HepG2 (cell line): Measurements from ENCODE around the gene TXNDC11. TPM values are rescaled to one million over a fixed set of nuclear protein-coding genes. Genes with fewer than 3 reads are reported as not detected.

Experiments
- ATAD3A ChIP-seq: sonication (generic); formaldehyde crosslinking; IDR thresholded peaks from 2 replicates; pipeline ENCODE4 v1.4.0; 2020; ENCODE audit warnings: missing genetic modification reagents
- BATF2 ChIP-seq: sonication (generic); formaldehyde crosslinking; IDR thresholded peaks from 2 replicates; pipeline ENCODE4 v1.8.0; 2022; ENCODE audit warnings: mild to moderate bottlenecking, missing genetic modification reagents, moderate library complexity
- EEA1 ChIP-seq: sonication (generic); formaldehyde crosslinking; IDR thresholded peaks from 2 replicates; pipeline ENCODE4 v1.5.1; 2020; ENCODE audit warnings: mild to moderate bottlenecking, missing genetic modification reagents, borderline replicate concordance
- HMG20B ChIP-seq: conservative IDR thresholded peaks from 2 replicates; pipeline ENCODE4 v1.6.1; 2016; ENCODE audit warnings: missing genetic modification reagents, missing compliant biosample characterization
- KLF12 ChIP-seq: sonication (generic); formaldehyde crosslinking; IDR thresholded peaks from 2 replicates; pipeline ENCODE4 v1.4.0; 2020; ENCODE audit warnings: missing genetic modification reagents, borderline replicate concordance
- MTA1 ChIP-seq: sonication (generic); formaldehyde crosslinking; IDR thresholded peaks from 2 replicates; pipeline ENCODE4 v1.4.0; 2020; ENCODE audit warnings: missing genetic modification reagents, mild to moderate bottlenecking, borderline replicate concordance
- NFRKB ChIP-seq: fragments of 450-650 bp; IDR thresholded peaks from 2 replicates; pipeline ENCODE4 v1.6.1; 2017
- ONECUT2 ChIP-seq: sonication (generic); formaldehyde crosslinking; IDR thresholded peaks from 2 replicates; pipeline ENCODE4 v1.4.0; 2020; ENCODE audit warnings: missing genetic modification reagents
- PHF20 ChIP-seq: sonication (generic); formaldehyde crosslinking; IDR thresholded peaks from 2 replicates; pipeline ENCODE4 v1.5.0; 2020; ENCODE audit warnings: mild to moderate bottlenecking, missing genetic modification reagents
- PHF8 ChIP-seq: sonication (generic); formaldehyde crosslinking; IDR thresholded peaks from 2 replicates; pipeline ENCODE4 v1.5.0; 2020; ENCODE audit warnings: missing genetic modification reagents
- RXRA ChIP-seq: sonication (generic); formaldehyde crosslinking; IDR thresholded peaks from 2 replicates; pipeline ENCODE4 v1.5.1; 2020; ENCODE audit warnings: missing genetic modification reagents
- SMAD9 ChIP-seq: sonication (generic); formaldehyde crosslinking; IDR thresholded peaks from 2 replicates; pipeline ENCODE4 v1.5.1; 2020; ENCODE audit warnings: mild to moderate bottlenecking, missing genetic modification reagents
- THYN1 ChIP-seq: sonication (generic); formaldehyde crosslinking; IDR thresholded peaks from 2 replicates; pipeline ENCODE4 v1.8.1; 2023; ENCODE audit warnings: low read depth, mild to moderate bottlenecking, moderate library complexity, missing genetic modification reagents, borderline replicate concordance
- ZBTB26 ChIP-seq: IDR thresholded peaks from 2 replicates; pipeline ENCODE4 v1.6.1; 2016; ENCODE audit warnings: missing compliant biosample characterization, missing genetic modification reagents, borderline replicate concordance
- ZKSCAN8 ChIP-seq: IDR thresholded peaks from 2 replicates; pipeline ENCODE4 v1.6.1; 2016; ENCODE audit warnings: borderline replicate concordance, missing genetic modification reagents, missing compliant biosample characterization
- ZNF124 ChIP-seq: sonication (generic); formaldehyde crosslinking; IDR thresholded peaks from 2 replicates; pipeline ENCODE4 v1.4.0; 2020; ENCODE audit warnings: missing genetic modification reagents
- ZNF138 ChIP-seq: sonication (generic); formaldehyde crosslinking; IDR thresholded peaks from 2 replicates; pipeline ENCODE4 v1.5.0; 2020; ENCODE audit warnings: mild to moderate bottlenecking, low read depth, missing genetic modification reagents
- ZNF207 ChIP-seq: fragments of 450-650 bp; IDR thresholded peaks from 2 replicates; pipeline ENCODE4 v1.6.1; 2016; ENCODE audit warnings: antibody characterized with exemption, borderline replicate concordance
- ZNF30 ChIP-seq: sonication (generic); formaldehyde crosslinking; IDR thresholded peaks from 2 replicates; pipeline ENCODE4 v1.5.0; 2020; ENCODE audit warnings: mild to moderate bottlenecking, missing genetic modification reagents
- ZNF326 ChIP-seq: sonication (generic); formaldehyde crosslinking; IDR thresholded peaks from 2 replicates; pipeline ENCODE4 v1.4.0; 2020; ENCODE audit warnings: missing genetic modification reagents, borderline replicate concordance
- ZNF83 ChIP-seq: sonication (generic); formaldehyde crosslinking; IDR thresholded peaks from 2 replicates; pipeline ENCODE4 v1.4.0; 2020; ENCODE audit warnings: missing genetic modification reagents, mild to moderate bottlenecking, borderline replicate concordance
- ZSCAN22 ChIP-seq: sonication (generic); formaldehyde crosslinking; IDR thresholded peaks from 2 replicates; pipeline ENCODE4 v1.4.0; 2020; ENCODE audit warnings: mild to moderate bottlenecking, missing genetic modification reagents
- ZSCAN25 ChIP-seq: sonication (generic); formaldehyde crosslinking; IDR thresholded peaks from 2 replicates; pipeline ENCODE4 v1.8.0; 2022; ENCODE audit warnings: mild to moderate bottlenecking, missing genetic modification reagents
- polyA plus RNA-seq, 8 experiments: library from polyadenylated mRNA; depleted of rRNA in 3 of 8; stranded (reverse) in 7 of 8; unstranded in 1 of 8; fragments of >200 nt; fragmentation: Illumina TruSeq in 4 of 8; extraction: Trizol in 4 of 8; gene quantifications; 2 replicates each; pipeline versions ENCODE4 v1.2.1 to v1.2.3, GENCODE V29; 2011 to 2016; ENCODE audit warnings: low read depth in 4 of 8, missing spikeins in 1 of 8, mixed read lengths in 1 of 8; ENCODE audit not compliant: insufficient read depth in 1 of 8
- total RNA-seq, 5 experiments: library from RNA; depleted of rRNA; stranded (reverse); fragments of >200 nt; fragmentation: Illumina TruSeq; extraction: Trizol; gene quantifications; 2 replicates each; pipeline ENCODE4 v1.2.3, GENCODE V29; 2016; ENCODE audit warnings: low read depth in 1 of 5
- TF ChIP-seq, protein P1 (sequence below): sonication (generic); formaldehyde crosslinking; IDR thresholded peaks from 2 replicates; pipeline ENCODE4 v1.8.1; 2023; ENCODE audit warnings: mild to moderate bottlenecking, missing genetic modification reagents, borderline replicate concordance
- TF ChIP-seq, protein P2 (sequence below): sonication (generic); formaldehyde crosslinking; conservative IDR thresholded peaks from 2 replicates; pipeline ENCODE4 v1.4.0; 2020; ENCODE audit warnings: mild to moderate bottlenecking, missing genetic modification reagents, moderate library complexity

The TXNDC11 gene
- total and polyA plus RNA-seq, 2 of the 13 experiments (the other 11 are each of a cell fraction or from before 2014, with no cell fraction given), result 74.9 to 123 TPM

DNA sequence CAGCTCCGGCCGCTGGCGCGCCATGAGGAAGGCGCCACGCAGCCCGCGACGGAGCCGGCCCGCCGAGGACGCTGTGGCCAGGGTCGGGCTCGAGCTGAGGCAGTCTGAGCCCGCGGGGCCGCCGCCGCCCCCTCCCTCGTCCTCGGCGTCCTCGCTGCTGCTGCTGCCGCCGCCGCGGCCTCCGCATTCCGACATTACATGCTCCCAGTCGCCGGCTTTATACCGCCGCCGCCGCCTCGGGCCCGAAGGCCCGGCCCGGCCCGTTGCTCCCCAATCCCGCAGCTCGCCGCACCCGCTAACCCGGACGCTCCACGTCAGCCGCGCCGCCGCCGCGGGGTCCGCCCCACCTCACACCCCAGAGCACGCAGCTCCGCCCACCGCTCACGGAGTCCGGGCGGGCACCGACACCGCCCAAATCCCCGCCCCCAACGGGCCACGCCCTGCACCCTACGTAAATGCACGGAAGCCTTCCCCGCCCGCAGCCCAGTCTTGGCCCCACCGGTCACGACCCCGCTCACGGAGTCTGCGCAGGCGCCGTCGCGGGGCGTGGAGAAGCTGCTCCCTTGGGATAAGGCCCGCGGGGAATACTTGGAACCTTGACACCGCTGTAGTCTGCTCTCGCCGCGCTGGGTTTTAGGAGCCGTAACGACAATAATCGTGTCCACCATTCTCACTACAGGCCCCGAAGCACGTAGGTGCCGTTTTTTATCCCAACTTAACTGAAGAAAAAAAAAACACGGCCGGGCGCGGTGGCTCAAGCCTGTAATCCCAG, at the start of gene TXNDC11 (continued):
- TF ChIP-seq BATF2 (peak; percentile 51; the same call in 1 of the 2 replicates), EEA1 (CRISPR knock-in tag) (peak; percentile 84; the same call in 1 of the 2 replicates), ZSCAN25 (CRISPR knock-in tag) (peak; percentile 43; the same call in 1 of the 2 replicates), ZNF124 (CRISPR knock-in tag) (peak; percentile 65; the same call in 1 of the 2 replicates), ONECUT2 (CRISPR knock-in tag) (no peak), THYN1 (no peak), ZNF138 (CRISPR knock-in tag) (peak; percentile 84; the same call in 1 of the 2 replicates), ZNF207 (no peak), ZBTB26 (CRISPR knock-in tag) (peak; percentile 65; the same call in 1 of the 2 replicates), ZNF83 (CRISPR knock-in tag) (0 out of 2 replicates have a peak, but pooled peaks have one; percentile 30), ZNF326 (no peak), RXRA (CRISPR knock-in tag) (peak; percentile 98), ZKSCAN8 (CRISPR knock-in tag) (no peak), ZNF30 (CRISPR knock-in tag) (no peak), ZSCAN22 (CRISPR knock-in tag) (peak; percentile 65; the same call in 1 of the 2 replicates), NFRKB (no peak), HMG20B (CRISPR knock-in tag) (0 out of 2 replicates have a peak, but pooled peaks have one; percentile 54), ATAD3A (CRISPR knock-in tag) (no peak), PHF20 (peak; percentile 57; the same call in 1 of the 2 replicates), SMAD9 (CRISPR knock-in tag) (peak; percentile 70; the same call in 1 of the 2 replicates), KLF12 (CRISPR knock-in tag) (peak; percentile 96), PHF8 (CRISPR knock-in tag) (peak; percentile 78), MTA1 (CRISPR knock-in tag) (peak; percentile 12; the same call in 1 of the 2 replicates)
- TF ChIP-seq, protein P1, sequence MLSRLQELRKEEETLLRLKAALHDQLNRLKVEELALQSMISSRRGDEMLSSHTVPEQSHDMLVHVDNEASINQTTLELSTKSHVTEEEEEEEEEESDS, result peak; percentile 37; the same call in 1 of the 2 replicates
- TF ChIP-seq, protein P2, sequence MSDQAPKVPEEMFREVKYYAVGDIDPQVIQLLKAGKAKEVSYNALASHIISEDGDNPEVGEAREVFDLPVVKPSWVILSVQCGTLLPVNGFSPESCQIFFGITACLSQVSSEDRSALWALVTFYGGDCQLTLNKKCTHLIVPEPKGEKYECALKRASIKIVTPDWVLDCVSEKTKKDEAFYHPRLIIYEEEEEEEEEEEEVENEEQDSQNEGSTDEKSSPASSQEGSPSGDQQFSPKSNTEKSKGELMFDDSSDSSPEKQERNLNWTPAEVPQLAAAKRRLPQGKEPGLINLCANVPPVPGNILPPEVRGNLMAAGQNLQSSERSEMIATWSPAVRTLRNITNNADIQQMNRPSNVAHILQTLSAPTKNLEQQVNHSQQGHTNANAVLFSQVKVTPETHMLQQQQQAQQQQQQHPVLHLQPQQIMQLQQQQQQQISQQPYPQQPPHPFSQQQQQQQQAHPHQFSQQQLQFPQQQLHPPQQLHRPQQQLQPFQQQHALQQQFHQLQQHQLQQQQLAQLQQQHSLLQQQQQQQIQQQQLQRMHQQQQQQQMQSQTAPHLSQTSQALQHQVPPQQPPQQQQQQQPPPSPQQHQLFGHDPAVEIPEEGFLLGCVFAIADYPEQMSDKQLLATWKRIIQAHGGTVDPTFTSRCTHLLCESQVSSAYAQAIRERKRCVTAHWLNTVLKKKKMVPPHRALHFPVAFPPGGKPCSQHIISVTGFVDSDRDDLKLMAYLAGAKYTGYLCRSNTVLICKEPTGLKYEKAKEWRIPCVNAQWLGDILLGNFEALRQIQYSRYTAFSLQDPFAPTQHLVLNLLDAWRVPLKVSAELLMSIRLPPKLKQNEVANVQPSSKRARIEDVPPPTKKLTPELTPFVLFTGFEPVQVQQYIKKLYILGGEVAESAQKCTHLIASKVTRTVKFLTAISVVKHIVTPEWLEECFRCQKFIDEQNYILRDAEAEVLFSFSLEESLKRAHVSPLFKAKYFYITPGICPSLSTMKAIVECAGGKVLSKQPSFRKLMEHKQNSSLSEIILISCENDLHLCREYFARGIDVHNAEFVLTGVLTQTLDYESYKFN (CRISPR knock-in tag), result peak; percentile 91
